Tibial nerve (tissue), 4 donors: Measurements from ENCODE around the gene WFS1.

Experiments
- CTCF ChIP-seq, 5 experiments: fragments of 200-600 bp in 3 of 5; fragments of 450-650 bp in 2 of 5; sonication (generic) in 3 of 5; IDR thresholded peaks; one replicate each; pipeline ENCODE4 v1.5.1; 2016 to 2019; ENCODE audit warnings: antibody characterized with exemption in 5 of 5, mild to moderate bottlenecking in 3 of 5, moderate library complexity in 2 of 5
- EP300 ChIP-seq, 2 donors: sonication (generic); formaldehyde crosslinking; IDR thresholded peaks; one replicate each; pipeline ENCODE4 v1.6.1; 2017; ENCODE audit warnings: antibody characterized with exemption in 2 of 2, mild to moderate bottlenecking in 1 of 2

GRCh38 chr4:6307230-6307629 lies 37.6 kb downstream of the WFS1 start:
- TF ChIP-seq CTCF (IDR thresholded peaks at IDR 0.05): no peak
- no peak for TF ChIP-seq EP300 (IDR thresholded peaks at IDR 0.05)
